GM19463 (cell line): ENCODE results near the gene GNAS.
"Not testable (repeated sequence)": the region's sequence is repeated elsewhere in the genome, so short reads cannot be mapped to it uniquely, and the experiment has no call there.

Source experiments
- ATAC-seq: cut with Tn5 transposase; IDR thresholded peaks from one replicate; pipeline ENCODE4 v1.9.1; 2021; ENCODE audit warnings: mild to moderate bottlenecking, moderate library complexity; ENCODE audit not compliant: unreplicated experiment

Gene GNAS

GRCh38 chr20:58921564-58921963 lies 69.0 kb downstream of the GNAS start:
- no peak for ATAC-seq

DNA sequence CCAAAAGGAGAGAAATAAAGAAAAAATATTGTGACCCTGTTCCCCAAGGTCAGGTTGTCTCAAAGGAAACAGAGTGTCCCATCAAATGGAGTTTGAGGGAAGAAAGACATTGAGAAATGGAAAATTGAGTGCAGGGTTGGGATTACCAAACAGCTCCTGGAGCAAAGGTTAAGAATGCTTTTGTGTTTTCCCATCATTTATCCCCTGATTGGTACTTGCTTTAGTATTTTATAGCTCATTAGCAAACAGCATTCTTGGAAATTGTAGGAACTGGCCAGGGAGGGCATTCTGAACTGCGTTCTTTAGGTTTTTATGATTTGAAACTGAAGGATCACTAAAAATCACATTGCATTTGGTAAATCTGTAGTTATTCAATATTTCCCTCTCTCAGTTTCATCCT lies 69.5 kb downstream of the GNAS start:
- ATAC-seq, result no peak

DNA sequence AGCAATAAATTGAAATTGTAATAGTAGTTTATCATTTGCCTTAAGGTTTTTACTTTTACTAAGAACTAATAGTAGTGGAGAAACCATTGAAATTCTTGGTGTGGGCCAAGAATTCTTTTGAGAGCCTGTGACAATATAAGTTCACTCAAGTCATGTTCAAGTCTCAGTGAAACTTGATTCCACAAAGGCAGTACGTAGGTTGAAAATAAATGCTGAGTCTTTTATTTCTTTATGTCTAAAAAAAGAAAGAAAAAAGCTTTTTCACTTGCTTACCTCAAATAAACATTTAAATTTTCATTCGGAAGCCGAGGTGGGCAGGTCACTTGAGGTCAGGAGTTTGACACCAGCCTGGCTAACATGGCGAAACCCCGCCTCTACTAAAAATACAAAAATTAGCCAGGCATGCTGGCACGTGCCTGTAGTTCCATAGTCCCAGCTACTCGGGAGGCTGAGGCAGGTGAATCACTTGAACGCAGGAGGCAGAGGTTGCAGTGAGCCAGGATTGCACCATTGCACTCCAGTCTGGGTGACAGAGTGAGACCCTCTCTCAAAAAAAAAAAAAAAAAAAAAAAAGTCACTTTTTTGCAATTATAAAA lies 70.7 kb downstream of the GNAS start:
- ATAC-seq, result no peak

- ATAC-seq, result no peak
Observed at GRCh38 chr20:58926802-58927489, 74.4 kb downstream of the GNAS start.

GRCh38 chr20:58927490-58928061 lies 75.1 kb downstream of the GNAS start:
- no peak for ATAC-seq

DNA sequence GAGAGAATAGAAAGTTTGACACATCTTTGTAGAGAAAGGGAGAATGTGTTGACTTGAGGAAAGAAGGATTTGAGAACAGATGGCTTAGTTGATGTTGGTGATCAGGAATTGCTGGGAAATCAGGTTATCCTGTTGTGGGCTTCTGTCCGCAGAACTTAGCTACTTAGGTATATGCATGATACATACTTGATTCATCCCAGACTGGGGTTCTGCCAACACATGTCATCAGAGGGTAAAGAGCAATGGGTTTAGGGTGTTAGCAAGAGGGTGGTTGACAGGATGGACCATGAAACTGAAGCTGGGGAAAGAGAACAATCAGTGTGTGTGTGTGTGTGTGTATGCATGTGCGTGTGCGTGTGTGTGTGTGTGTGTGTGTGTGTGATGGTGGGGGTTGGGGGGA lies 78.0 kb downstream of the GNAS start:
- ATAC-seq, result no peak

- ATAC-seq, result no peak
Observed at GRCh38 chr20:58932170-58932569, 79.7 kb downstream of the GNAS start.

DNA sequence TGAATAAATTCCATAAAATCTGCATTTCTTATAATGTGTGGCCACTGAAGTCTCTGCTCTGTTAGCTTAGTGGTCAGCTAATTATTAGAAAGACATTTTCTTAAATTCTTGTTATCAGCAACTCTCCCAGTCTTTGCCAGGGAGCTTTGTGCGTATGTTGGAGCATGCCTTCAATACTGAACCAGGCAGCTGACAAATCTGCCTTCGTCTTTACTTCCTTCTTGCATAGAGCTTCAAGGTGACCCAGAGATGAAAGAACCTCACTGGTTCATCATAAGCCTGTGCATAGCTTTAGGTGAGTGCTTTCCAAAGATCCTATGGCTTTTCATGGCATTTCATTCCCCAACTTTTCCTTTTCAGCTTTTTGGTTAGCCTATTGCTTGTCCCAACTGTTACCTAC lies 85.6 kb downstream of the GNAS start:
- ATAC-seq, result no peak

DNA sequence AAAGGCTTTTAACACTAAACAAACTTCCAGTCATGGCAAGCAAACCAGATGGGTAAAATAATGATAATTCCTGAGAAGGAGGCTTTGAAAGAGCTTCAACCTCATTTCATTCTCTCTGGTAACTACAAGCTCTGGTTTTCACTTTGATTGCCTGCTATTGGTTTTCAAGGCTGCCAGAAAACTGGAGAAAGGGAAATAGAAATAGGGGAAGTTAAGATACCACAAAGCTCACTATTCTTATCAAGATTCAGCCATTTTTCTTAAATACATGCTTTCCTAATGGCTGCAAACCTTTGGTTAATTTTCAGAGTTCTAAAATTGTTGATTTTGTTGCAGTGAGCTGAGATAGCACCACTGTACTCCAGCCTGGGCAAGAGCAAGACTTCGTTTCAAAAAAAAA lies 86.0 kb downstream of the GNAS start:
- no peak for ATAC-seq

GRCh38 chr20:58941471-58941870 lies 89.0 kb downstream of the GNAS start:
- ATAC-seq, result no peak

DNA sequence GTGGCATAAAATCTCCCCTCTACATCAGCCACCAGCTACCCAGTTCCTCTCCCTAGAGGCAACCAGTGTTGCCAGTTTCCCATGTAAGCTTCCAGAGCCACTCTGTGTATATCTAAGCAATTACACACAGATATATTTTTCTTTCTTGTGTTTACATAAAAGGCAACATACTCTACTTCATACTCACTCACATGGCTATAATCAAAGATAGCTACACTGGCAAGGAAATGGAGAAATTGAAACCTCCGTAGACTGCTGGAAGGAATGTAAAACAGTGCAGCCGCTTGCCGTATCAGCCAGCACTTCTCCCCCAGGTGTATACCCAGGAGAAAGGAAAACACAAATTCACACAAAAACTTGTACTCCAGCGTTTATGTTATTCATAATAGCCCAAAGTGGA lies 90.0 kb downstream of the GNAS start:
- ATAC-seq, result no peak

GRCh38 chr20:58944610-58945009 lies 92.1 kb downstream of the GNAS start:
- no peak for ATAC-seq

DNA sequence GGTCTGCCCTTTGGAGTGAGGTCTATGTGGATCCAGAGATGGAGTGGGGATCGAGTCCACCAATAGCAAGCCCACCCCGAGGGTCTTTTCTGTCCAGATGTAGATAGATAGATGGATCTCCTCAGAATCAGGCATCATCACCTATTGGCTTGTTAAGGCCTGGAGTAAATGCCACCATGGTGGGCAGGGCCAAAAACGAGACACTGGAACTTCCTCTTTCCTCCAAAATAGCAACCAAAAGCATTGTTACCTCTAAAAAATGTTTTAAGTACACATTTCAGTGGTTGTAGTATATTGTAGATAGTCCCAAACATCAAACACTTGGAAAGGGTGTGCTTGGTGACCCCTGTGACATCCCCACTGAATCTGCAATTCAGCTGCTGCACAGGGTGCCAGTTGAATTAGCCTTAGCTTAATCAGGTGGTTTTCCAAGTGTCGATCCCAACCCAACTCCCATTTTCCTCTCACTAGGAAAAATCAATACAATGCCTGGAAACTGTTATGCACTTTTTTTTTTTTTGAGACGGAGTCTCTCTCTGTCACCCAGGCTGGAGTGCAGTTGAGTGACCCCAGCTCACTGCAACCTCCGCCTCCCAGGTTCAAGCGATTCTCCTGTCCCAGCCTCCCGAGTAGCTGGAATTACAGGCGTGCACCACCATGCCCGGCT lies 93.6 kb downstream of the GNAS start:
- ATAC-seq, result no peak

DNA sequence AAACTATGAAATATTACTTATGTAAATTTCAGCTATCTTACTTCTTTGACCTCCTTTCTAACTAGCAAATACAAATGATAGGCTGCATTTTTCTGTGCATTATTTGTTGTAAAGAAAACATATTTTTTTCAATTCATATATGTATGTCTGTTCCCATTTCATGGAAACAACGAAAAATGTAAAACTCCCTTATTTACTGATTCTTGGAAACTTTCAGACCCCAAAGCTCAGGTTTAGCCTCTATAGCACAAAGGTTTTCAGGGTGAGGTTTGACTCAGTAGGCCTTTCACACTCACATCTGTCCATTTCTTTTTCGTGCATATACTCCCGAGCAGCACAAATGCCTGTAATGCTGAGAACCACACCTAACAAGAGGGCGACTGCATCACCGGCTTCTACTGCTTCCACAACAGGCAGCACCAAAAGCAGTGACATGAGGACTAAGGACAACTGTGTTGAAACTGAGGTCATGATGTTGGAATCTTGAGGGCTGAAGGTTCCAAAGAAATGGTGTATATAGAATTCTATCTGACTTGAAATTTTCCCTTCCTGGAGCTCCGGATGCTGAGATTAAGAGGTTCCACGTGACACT lies 95.4 kb downstream of the GNAS start:
- ATAC-seq, result not testable (repeated sequence)

DNA sequence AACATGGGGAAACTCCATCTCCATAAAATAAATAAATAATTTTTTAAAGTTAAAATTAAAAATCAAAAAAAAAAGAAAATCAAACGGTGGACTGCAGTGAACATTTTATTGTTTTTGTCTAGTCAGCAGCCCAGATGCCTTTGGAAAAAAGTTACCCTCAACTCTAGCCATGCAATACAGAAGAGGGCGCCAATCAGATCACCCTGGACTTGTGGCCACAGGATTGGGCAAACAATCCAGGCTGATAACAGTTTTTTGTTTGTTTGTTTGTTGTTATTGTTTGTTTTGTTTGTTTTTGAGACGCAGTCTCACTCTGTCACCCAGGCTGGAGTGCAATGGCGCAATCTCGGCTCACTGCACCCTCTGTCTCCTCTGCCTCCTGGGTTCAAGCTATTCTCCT lies 98.1 kb downstream of the GNAS start:
- no peak for ATAC-seq

DNA sequence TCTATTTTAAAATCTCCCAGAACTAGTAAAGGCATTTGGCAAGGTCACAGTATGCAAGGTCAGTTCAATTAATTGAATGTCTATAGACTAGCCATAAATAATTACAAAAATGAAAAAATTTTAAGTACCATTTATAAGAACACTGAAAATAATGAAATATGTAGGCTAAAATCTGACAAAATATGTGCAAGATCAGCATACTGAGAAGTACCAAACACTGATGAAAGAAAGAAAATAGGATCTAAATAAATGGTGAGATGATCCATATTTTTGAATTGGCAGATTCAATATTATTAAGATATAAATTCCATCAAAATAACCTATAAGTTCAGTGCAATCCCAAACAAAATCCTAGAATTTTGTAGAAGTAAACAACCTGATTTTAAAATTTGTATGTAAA lies 100.5 kb downstream of the GNAS start:
- ATAC-seq, result no peak

DNA sequence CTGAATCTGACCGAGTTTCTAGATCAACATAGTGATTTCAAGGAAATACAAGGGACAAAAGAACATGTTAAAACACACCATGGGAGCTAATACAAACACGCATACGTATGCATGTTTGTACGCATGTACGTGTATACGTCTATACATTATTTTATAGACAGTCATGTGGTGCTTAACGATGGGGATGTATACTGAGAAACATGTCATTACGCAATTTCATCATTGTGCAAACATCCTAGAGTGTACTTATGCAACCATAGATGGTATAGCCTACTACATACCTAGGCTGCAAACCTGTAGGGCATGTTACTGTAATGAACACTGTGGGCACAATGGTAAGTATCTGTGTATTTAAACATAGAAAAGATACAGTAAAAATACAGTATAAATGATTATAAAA lies 103.6 kb downstream of the GNAS start:
- no peak for ATAC-seq

GRCh38 chr20:58959652-58960051 lies 107.1 kb downstream of the GNAS start:
- no peak for ATAC-seq
